HepG2 (cell line): ENCODE data around the gene TFAP2D. TPM values are rescaled to one million over a fixed set of nuclear protein-coding genes. Genes with fewer than 3 reads are reported as not detected.

Source experiments
- ATAC-seq: fragments of 200-7000 bp; cut with Tn5 transposase; 3 replicates; pipeline ENCODE4 v1.9.1; 2020; ENCODE audit warnings: mild to moderate bottlenecking, moderate library complexity
- BruUV-seq: library from RNA; stranded (reverse); fragments of 400-500 nt; replicated peaks from 2 replicates; lab custom pipeline; 2021; lab: Mats Ljungman, UMichigan
- CTCF ChIA-PET: fragments of 300-600 bp; formaldehyde crosslinking; extraction: SDS; loops from one replicate; lab custom pipeline; 2021; ENCODE audit warnings: low total read pairs, inconsistent platforms, low intra/inter-chr PET ratio; lab: Yijun Ruan, JAX
- POLR2A ChIA-PET: fragments of 350-600 bp; sonication (Branson Sonifier 250); formaldehyde crosslinking; loops from one replicate; lab custom pipeline; 2020; ENCODE audit warnings: antibody characterized with exemption, inconsistent platforms; lab: Yijun Ruan, JAX
- DNase-seq: peaks from one replicate; pipeline ENCODE4 v3.0.0-alpha.2; 2015; ENCODE audit warnings: low spot score
- FAIRE-seq: peaks from 3 replicates; lab custom pipeline; 2011; peaks lifted over from hg19 to GRCh38; lab: Jason Lieb, UNC
- H2AFZ ChIP-seq: one replicate; pipeline ENCODE4 v1.6.1; 2011; ENCODE audit warnings: low read length, inconsistent platforms
- H3K27ac ChIP-seq: fragments of 300-600 bp; 3 replicates; pipeline ENCODE4 v1.8.0; 2011; ENCODE audit warnings: mixed run types, mild to moderate bottlenecking, mixed read lengths, low read length, inconsistent platforms; ENCODE audit not compliant: insufficient read depth; ENCODE audit errors: extremely low read length
- H3K27me3 ChIP-seq, 2 experiments: fragments of 200-600 bp in 1 of 2; 2 replicates in 1 of 2; 3 replicates in 1 of 2; pipeline versions ENCODE4 v1.6.0 to v1.8.0; 2011; ENCODE audit warnings: low read length in 2 of 2, mild to moderate bottlenecking in 2 of 2, moderate library complexity in 2 of 2, inconsistent platforms in 1 of 2; ENCODE audit not compliant: insufficient read depth in 2 of 2, control insufficient read depth in 1 of 2
- H3K36me3 ChIP-seq, 2 experiments: fragments of 200-600 bp in 1 of 2; replicated peaks in 1 of 2; 2 replicates in 1 of 2; 3 replicates in 1 of 2; pipeline versions ENCODE4 v1.5.1 to v1.8.0; 2011; ENCODE audit warnings: low read length in 2 of 2, inconsistent platforms in 1 of 2; ENCODE audit not compliant: insufficient read depth in 2 of 2, control insufficient read depth in 1 of 2
- H3K4me1 ChIP-seq: 2 replicates; pipeline ENCODE4 v1.5.1; 2012; ENCODE audit warnings: low read length, inconsistent platforms; ENCODE audit not compliant: insufficient read depth
- H3K4me2 ChIP-seq: 2 replicates; pipeline ENCODE4 v1.6.0; 2011; ENCODE audit warnings: low read depth, low read length, inconsistent platforms
- H3K4me3 ChIP-seq, 3 experiments: fragments of 200-600 bp in 1 of 3; sonication (generic), shearing (Covaris generic) in 1 of 3; replicated peaks in 1 of 3; 2 replicates each; pipeline ENCODE4 v1.5.1; 2011 to 2016; ENCODE audit warnings: low read length in 3 of 3, inconsistent platforms in 2 of 3, low read depth in 2 of 3, mild to moderate bottlenecking in 2 of 3, control low read depth in 1 of 3, mixed read lengths in 1 of 3; ENCODE audit not compliant: insufficient read depth in 1 of 3
- H3K79me2 ChIP-seq: one replicate; pipeline ENCODE4 v1.6.1; 2011; ENCODE audit warnings: low read length, inconsistent platforms; ENCODE audit not compliant: insufficient read depth
- H3K9ac ChIP-seq: 2 replicates; pipeline ENCODE4 v1.6.0; 2011; ENCODE audit warnings: mild to moderate bottlenecking, low read depth, low read length, inconsistent platforms; ENCODE audit not compliant: insufficient read depth
- H3K9me3 ChIP-seq: 2 replicates; pipeline ENCODE4 v1.5.1; 2012; ENCODE audit warnings: mild to moderate bottlenecking, low read length
- H4K20me1 ChIP-seq: 2 replicates; pipeline ENCODE4 v1.6.0; 2011; ENCODE audit warnings: inconsistent platforms, mild to moderate bottlenecking, low read length, moderate library complexity; ENCODE audit not compliant: insufficient read depth
- JARID2 ChIP-seq: sonication (generic); formaldehyde crosslinking; IDR thresholded peaks from 2 replicates; pipeline ENCODE4 v1.8.1; 2023; ENCODE audit warnings: missing genetic modification reagents, inconsistent platforms; ENCODE audit not compliant: insufficient replicate concordance
- NONO ChIP-seq, 2 experiments: fragments of 450-650 bp in 1 of 2; sonication (generic) in 1 of 2; formaldehyde crosslinking in 1 of 2; IDR thresholded peaks in 1 of 2; conservative IDR thresholded peaks in 1 of 2; 2 replicates each; pipeline versions ENCODE4 v1.6.1 to v1.8.0; 2017 to 2022; ENCODE audit warnings: mild to moderate bottlenecking in 1 of 2, missing genetic modification reagents in 1 of 2, moderate library complexity in 1 of 2
- POGZ ChIP-seq: sonication (generic); formaldehyde crosslinking; IDR thresholded peaks from 2 replicates; pipeline ENCODE4 v1.4.0; 2020; ENCODE audit warnings: mild to moderate bottlenecking, missing genetic modification reagents
- SP140L ChIP-seq: sonication (generic); formaldehyde crosslinking; IDR thresholded peaks from 2 replicates; pipeline ENCODE4 v1.4.0; 2020; ENCODE audit warnings: missing genetic modification reagents, borderline replicate concordance
- STAT5B ChIP-seq: sonication (generic); formaldehyde crosslinking; IDR thresholded peaks from 2 replicates; pipeline ENCODE4 v1.4.0; 2020; ENCODE audit warnings: missing genetic modification reagents
- SUZ12 ChIP-seq: fragments of 150-350 bp; IDR thresholded peaks from 2 replicates; pipeline ENCODE4 v1.6.1; 2014; ENCODE audit warnings: low read depth, low read length
- ZFP90 ChIP-seq: sonication (generic); formaldehyde crosslinking; IDR thresholded peaks from 2 replicates; pipeline ENCODE4 v1.8.0; 2022; ENCODE audit warnings: missing genetic modification reagents, mild to moderate bottlenecking, inconsistent platforms, borderline replicate concordance
- ZNF446 ChIP-seq: sonication (generic); formaldehyde crosslinking; IDR thresholded peaks from 2 replicates; pipeline ENCODE4 v1.5.0; 2020; ENCODE audit warnings: mild to moderate bottlenecking, missing genetic modification reagents
- ZNF451 ChIP-seq: sonication (generic); formaldehyde crosslinking; IDR thresholded peaks from 2 replicates; pipeline ENCODE4 v1.5.0; 2020; ENCODE audit warnings: mild to moderate bottlenecking, missing genetic modification reagents
- ZNF547 ChIP-seq: sonication (generic); formaldehyde crosslinking; IDR thresholded peaks from 2 replicates; pipeline ENCODE4 v1.5.1; 2020; ENCODE audit warnings: mild to moderate bottlenecking, missing genetic modification reagents
- ZNF891 ChIP-seq: sonication (generic); formaldehyde crosslinking; IDR thresholded peaks from 2 replicates; pipeline ENCODE4 v1.5.0; 2020; ENCODE audit warnings: mild to moderate bottlenecking, missing genetic modification reagents
- WGBS: methylation state at CpG from one replicate; pipeline ENCODE4 v1.1.6; 2017; ENCODE audit warnings: low lambda C conversion rate; 5-methylcytosine and 5-hydroxymethylcytosine counted together
- in situ Hi-C: cut with HindIII; loops from 2 replicates; pipeline ENCODE4 v1.10.0; 2017; ENCODE audit warnings: low pct_unique_long_range_greater_than_20kb; ENCODE audit not compliant: extremely low pct_ligation_motif_present
- intact Hi-C: fragments of 100-400 bp; cut with micrococcal nuclease; formaldehyde crosslinking; loops from one replicate; pipeline ENCODE4 v1.10.0; 2022; ENCODE audit not compliant: unreplicated experiment
- polyA plus RNA-seq, 8 experiments: library from polyadenylated mRNA; depleted of rRNA in 3 of 8; stranded (reverse) in 7 of 8; unstranded in 1 of 8; fragments of >200 nt; fragmentation: Illumina TruSeq in 4 of 8; extraction: Trizol in 4 of 8; gene quantifications; 2 replicates each; pipeline versions ENCODE4 v1.2.1 to v1.2.3, GENCODE V29; 2011 to 2016; ENCODE audit warnings: low read depth in 4 of 8, missing spikeins in 1 of 8, mixed read lengths in 1 of 8; ENCODE audit not compliant: insufficient read depth in 1 of 8
- total RNA-seq, 5 experiments: library from RNA; depleted of rRNA; stranded (reverse); fragments of >200 nt; fragmentation: Illumina TruSeq; extraction: Trizol; gene quantifications; 2 replicates each; pipeline ENCODE4 v1.2.3, GENCODE V29; 2016; ENCODE audit warnings: low read depth in 1 of 5
- TF ChIP-seq, protein P1 (sequence below): sonication (generic); formaldehyde crosslinking; IDR thresholded peaks from 2 replicates; pipeline ENCODE4 v1.9.0; 2021; ENCODE audit warnings: missing genetic modification reagents, borderline replicate concordance
- TF ChIP-seq, protein P2 (sequence below): sonication (generic); formaldehyde crosslinking; IDR thresholded peaks from 2 replicates; pipeline ENCODE4 v1.4.0; 2020; ENCODE audit warnings: missing genetic modification reagents, borderline replicate concordance

The TFAP2D gene
- total and polyA plus RNA-seq, 2 of the 13 experiments (the other 11 are each of a cell fraction or from before 2014, with no cell fraction given) = not detected

DNA sequence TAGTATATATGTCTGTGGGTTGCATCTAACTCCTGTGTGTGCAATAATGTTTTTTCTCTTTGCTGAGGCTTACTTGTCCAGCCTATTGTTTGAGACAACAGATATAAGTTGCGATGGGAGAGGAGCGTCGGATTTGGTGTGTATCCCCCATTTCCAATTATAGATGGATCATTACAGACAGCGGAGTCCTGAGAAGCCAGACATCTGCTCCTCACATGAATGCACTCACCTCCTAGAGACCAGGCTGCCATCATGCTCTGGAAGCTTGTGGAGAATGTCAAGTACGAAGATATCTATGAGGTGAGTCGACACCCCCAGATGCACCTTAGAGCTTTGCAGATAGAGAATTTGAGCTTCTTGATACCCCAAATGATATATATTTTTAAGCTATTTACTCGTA, 105.3 kb downstream of the TFAP2D start, which contains the start of gene TFAP2B:
TFAP2B (plus strand) TSS at position 199 of the 400 bp plus-strand sequence; CDS start at position 220, 21 bp downstream.
- BruUV-seq = no TSS peak
- intact Hi-C loops = loop anchor here (5.0 kb wide), 1 partner anchor 1024 kb away; no protein-coding TSS in a partner anchor
- Histone ChIP-seq H3K9me3 (no peaks in the 10 kb centered on the region), H3K36me3 (no peaks in the 10 kb centered on the region), H4K20me1 (no peaks in the 10 kb centered on the region), H2AFZ (no peak within 1 kb of the TSS), H3K9ac (no peak within 1 kb of the TSS), H3K4me2 (no peak within 1 kb of the TSS), H3K4me3 (no peak within 1 kb of the TSS), H3K27me3 (peaks cover 6 to 54% of the 10 kb centered on the region in 2 experiments), H3K4me1 (no peaks in the 10 kb centered on the region), H3K79me2 (no peaks in the 10 kb centered on the region), H3K27ac (no peak within 1 kb of the TSS)
- TF ChIP-seq ZNF891 (CRISPR knock-in tag) (no peak), POGZ (no peak), ZFP90 (CRISPR knock-in tag) (no peak), SUZ12 (no peak), JARID2 (CRISPR knock-in tag) (no peak)
- WGBS = 14% methylated on average over 7 of the region's 7 CpGs
- DNase-seq = no peak
- in situ Hi-C loops = loop anchor here (5.0 to 10.0 kb wide), 3 partner anchors 536 to 1204 kb away; no protein-coding TSS in a partner anchor
- CTCF ChIA-PET = no interaction called here
- no peak for ATAC-seq
- POLR2A ChIA-PET = no interaction called here
- no peak for FAIRE-seq

DNA sequence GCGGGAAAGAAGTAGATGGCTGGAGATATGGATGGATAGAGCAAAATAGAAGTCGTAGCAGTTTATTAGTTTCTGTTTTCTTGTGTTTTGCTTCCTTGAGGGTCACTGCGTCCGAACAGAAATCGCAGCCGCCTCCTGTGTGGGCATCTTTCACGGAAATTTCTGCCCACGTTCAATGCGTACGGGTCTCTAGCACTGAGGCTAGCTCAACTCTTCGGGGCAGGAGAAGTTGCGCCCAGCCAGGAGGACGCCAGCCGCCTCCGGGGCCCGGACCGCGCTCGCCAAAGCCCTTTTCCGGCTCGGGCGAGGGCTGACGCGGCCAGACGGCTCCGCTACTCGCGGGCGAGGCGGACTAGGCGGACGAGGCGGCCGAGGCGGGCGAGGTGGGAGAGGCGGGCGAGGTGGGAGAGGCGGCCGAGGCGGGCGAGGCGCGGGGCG, 106.2 kb downstream of the TFAP2D start:
- FAIRE-seq (no peak), DNase-seq (no peak), ATAC-seq (no peak)
- no peak overlapping the region for H3K27ac ChIP-seq
- no peak overlapping the region for H2AFZ ChIP-seq
- BruUV-seq = no TSS peak
- in situ Hi-C loops (loop anchor here (5.0 to 10.0 kb wide), 3 partner anchors 535 to 1203 kb away; no protein-coding TSS in a partner anchor), intact Hi-C loops (loop anchor here (5.0 kb wide), 1 partner anchor 1023 kb away; no protein-coding TSS in a partner anchor)
- ChIA-PET CTCF (no interaction called here), POLR2A (no interaction called here)
- H4K20me1 ChIP-seq = no peaks in the 10 kb centered on the region
- H3K9me3 ChIP-seq = no peaks in the 10 kb centered on the region
- H3K79me2 ChIP-seq = no peaks in the 10 kb centered on the region
- H3K36me3 ChIP-seq = no peaks in the 10 kb centered on the region
- H3K27me3 ChIP-seq = peaks cover 6 to 62% of the 10 kb centered on the region in 2 experiments
- H3K4me2 ChIP-seq = no peak overlapping the region
- H3K9ac ChIP-seq = no peak overlapping the region
- H3K4me3 ChIP-seq = no peak overlapping the region
- H3K4me1 ChIP-seq = no peaks in the 10 kb centered on the region
- WGBS = 44% methylated on average over 45 of the region's 45 CpGs
- TF ChIP-seq ZNF446 (CRISPR knock-in tag) (no peak), ZNF547 (CRISPR knock-in tag) (no peak), ZNF451 (CRISPR knock-in tag) (no peak), STAT5B (CRISPR knock-in tag) (no peak), SP140L (CRISPR knock-in tag) (no peak), NONO (IDR thresholded peaks at IDR 0.05) (no peak), NONO (CRISPR knock-in tag; conservative IDR thresholded peaks at IDR 0.05) (no peak)
- TF ChIP-seq, protein P1, sequence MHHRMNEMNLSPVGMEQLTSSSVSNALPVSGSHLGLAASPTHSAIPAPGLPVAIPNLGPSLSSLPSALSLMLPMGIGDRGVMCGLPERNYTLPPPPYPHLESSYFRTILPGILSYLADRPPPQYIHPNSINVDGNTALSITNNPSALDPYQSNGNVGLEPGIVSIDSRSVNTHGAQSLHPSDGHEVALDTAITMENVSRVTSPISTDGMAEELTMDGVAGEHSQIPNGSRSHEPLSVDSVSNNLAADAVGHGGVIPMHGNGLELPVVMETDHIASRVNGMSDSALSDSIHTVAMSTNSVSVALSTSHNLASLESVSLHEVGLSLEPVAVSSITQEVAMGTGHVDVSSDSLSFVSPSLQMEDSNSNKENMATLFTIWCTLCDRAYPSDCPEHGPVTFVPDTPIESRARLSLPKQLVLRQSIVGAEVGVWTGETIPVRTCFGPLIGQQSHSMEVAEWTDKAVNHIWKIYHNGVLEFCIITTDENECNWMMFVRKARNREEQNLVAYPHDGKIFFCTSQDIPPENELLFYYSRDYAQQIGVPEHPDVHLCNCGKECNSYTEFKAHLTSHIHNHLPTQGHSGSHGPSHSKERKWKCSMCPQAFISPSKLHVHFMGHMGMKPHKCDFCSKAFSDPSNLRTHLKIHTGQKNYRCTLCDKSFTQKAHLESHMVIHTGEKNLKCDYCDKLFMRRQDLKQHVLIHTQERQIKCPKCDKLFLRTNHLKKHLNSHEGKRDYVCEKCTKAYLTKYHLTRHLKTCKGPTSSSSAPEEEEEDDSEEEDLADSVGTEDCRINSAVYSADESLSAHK (CRISPR knock-in tag) = no peak
- TF ChIP-seq, protein P2, sequence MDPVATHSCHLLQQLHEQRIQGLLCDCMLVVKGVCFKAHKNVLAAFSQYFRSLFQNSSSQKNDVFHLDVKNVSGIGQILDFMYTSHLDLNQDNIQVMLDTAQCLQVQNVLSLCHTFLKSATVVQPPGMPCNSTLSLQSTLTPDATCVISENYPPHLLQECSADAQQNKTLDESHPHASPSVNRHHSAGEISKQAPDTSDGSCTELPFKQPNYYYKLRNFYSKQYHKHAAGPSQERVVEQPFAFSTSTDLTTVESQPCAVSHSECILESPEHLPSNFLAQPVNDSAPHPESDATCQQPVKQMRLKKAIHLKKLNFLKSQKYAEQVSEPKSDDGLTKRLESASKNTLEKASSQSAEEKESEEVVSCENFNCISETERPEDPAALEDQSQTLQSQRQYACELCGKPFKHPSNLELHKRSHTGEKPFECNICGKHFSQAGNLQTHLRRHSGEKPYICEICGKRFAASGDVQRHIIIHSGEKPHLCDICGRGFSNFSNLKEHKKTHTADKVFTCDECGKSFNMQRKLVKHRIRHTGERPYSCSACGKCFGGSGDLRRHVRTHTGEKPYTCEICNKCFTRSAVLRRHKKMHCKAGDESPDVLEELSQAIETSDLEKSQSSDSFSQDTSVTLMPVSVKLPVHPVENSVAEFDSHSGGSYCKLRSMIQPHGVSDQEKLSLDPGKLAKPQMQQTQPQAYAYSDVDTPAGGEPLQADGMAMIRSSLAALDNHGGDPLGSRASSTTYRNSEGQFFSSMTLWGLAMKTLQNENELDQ = no peak
